ENCODE results near the gene TP53BP1.

DNA sequence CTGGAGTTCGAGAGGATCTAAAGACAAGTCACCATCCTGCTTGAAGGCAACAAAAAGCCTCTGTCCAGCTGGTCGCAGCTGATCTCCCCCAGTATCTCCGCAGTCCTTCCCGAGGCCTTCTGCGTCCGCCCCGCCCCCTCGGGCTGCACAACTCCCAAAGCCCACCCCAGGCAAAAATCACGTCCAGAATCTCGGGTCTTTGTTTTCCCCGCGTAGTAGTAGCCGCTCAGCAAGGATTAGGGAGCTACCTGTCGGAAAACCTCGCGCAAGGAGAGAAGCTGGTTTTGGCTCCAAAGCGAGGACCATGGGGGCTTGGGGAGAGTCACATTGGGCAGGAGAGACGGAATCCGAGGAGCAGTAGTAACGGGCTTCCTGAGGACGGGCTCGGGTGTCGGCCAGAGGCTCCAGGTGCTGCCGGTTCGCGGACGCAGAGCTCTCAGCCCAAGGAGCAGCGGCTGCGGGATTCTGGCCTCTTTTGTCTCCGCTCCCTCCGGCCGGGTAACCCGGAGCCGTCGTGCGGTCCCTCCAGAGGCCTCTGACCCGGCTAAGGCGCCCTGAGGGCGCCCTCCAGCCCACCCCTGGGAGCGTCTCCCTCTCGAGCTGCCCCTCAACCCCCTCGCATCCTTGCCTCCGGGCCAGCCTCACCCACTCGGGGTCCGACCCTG lies 122.5 kb downstream of the TP53BP1 start:
- TF ChIP-seq EZH2 (IDR thresholded peaks at IDR 0.05) (no peak), POLR2A (IDR thresholded peaks at IDR 0.05; ENCODE audit: borderline replicate concordance, extremely low read depth, insufficient read depth, insufficient read length) (no peak), POLR2AphosphoS5 (IDR thresholded peaks at IDR 0.05; ENCODE audit: low read depth, low read length) (no peak), JUND (IDR thresholded peaks at IDR 0.05) (no peak), RAD21 (IDR thresholded peaks at IDR 0.05; ENCODE audit: low read depth) (no peak)
- TF ChIP-seq, protein P1, sequence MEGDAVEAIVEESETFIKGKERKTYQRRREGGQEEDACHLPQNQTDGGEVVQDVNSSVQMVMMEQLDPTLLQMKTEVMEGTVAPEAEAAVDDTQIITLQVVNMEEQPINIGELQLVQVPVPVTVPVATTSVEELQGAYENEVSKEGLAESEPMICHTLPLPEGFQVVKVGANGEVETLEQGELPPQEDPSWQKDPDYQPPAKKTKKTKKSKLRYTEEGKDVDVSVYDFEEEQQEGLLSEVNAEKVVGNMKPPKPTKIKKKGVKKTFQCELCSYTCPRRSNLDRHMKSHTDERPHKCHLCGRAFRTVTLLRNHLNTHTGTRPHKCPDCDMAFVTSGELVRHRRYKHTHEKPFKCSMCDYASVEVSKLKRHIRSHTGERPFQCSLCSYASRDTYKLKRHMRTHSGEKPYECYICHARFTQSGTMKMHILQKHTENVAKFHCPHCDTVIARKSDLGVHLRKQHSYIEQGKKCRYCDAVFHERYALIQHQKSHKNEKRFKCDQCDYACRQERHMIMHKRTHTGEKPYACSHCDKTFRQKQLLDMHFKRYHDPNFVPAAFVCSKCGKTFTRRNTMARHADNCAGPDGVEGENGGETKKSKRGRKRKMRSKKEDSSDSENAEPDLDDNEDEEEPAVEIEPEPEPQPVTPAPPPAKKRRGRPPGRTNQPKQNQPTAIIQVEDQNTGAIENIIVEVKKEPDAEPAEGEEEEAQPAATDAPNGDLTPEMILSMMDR (IDR thresholded peaks at IDR 0.05 in 2 of 3, conservative IDR thresholded peaks at IDR 0.05 in 1 of 3; ENCODE audit: borderline replicate concordance in 1 of 3, insufficient read depth in 1 of 3, low read depth in 2 of 3, low read length in 2 of 3), result no peak
- TF ChIP-seq, protein P2, sequence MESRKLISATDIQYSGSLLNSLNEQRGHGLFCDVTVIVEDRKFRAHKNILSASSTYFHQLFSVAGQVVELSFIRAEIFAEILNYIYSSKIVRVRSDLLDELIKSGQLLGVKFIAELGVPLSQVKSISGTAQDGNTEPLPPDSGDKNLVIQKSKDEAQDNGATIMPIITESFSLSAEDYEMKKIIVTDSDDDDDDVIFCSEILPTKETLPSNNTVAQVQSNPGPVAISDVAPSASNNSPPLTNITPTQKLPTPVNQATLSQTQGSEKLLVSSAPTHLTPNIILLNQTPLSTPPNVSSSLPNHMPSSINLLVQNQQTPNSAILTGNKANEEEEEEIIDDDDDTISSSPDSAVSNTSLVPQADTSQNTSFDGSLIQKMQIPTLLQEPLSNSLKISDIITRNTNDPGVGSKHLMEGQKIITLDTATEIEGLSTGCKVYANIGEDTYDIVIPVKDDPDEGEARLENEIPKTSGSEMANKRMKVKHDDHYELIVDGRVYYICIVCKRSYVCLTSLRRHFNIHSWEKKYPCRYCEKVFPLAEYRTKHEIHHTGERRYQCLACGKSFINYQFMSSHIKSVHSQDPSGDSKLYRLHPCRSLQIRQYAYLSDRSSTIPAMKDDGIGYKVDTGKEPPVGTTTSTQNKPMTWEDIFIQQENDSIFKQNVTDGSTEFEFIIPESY (IDR thresholded peaks at IDR 0.05; ENCODE audit: extremely low read depth, insufficient replicate concordance, low read length), result no peak

Measured in HCT116 (cell line).